Common myeloid progenitor, CD34-positive (primary cell): ENCODE measurements around the gene ATP1B1.

ENCODE experiments used
- CTCF ChIA-PET: fragments of 350-600 bp; sonication (Branson Sonifier 250); formaldehyde crosslinking; loops from one replicate; lab custom pipeline; 2021; ENCODE audit warnings: antibody characterized with exemption; lab: Charles Lee
- POLR2A ChIA-PET: fragments of 350-600 bp; sonication (Branson Sonifier 250); formaldehyde crosslinking; loops from one replicate; lab custom pipeline; 2021; ENCODE audit warnings: antibody characterized with exemption; lab: Charles Lee
- DNase-seq, 3 donors: peaks; one replicate each; pipeline versions ENCODE4 v3.0.0 to v3.0.0-alpha.2; 2013
- H3K27ac ChIP-seq, 2 experiments: 1 replicate in 1 of 2; 2 replicates in 1 of 2; pipeline ENCODE4 v1.7.0; 2013; ENCODE audit warnings: inconsistent platforms in 2 of 2, low read length in 2 of 2, mild to moderate bottlenecking in 2 of 2, low read depth in 1 of 2, moderate library complexity in 1 of 2; ENCODE audit not compliant: severe bottlenecking in 2 of 2, insufficient read depth in 1 of 2, poor library complexity in 1 of 2
- H3K27me3 ChIP-seq, 5 experiments: replicated peaks in 2 of 5; 1 replicate in 3 of 5; 2 replicates in 2 of 5; pipeline versions ENCODE4 v1.6.1 to v1.7.0; 2013; ENCODE audit warnings: low read length in 4 of 5, mild to moderate bottlenecking in 2 of 5, moderate library complexity in 2 of 5, inconsistent platforms in 1 of 5; ENCODE audit not compliant: insufficient read depth in 5 of 5, control insufficient read depth in 4 of 5
- H3K36me3 ChIP-seq, 4 experiments: 1 replicate in 2 of 4; 2 replicates in 2 of 4; pipeline versions ENCODE4 v1.6.1 to v1.7.0; 2013; ENCODE audit warnings: low read length in 3 of 4, control low read depth in 1 of 4, mild to moderate bottlenecking in 1 of 4; ENCODE audit not compliant: control insufficient read depth in 4 of 4, insufficient read depth in 4 of 4
- H3K4me1 ChIP-seq, 4 experiments: 1 replicate in 3 of 4; 2 replicates in 1 of 4; pipeline versions ENCODE4 v1.6.1 to v1.7.1; 2013; ENCODE audit warnings: low read length in 3 of 4, mild to moderate bottlenecking in 3 of 4, control low read depth in 1 of 4, inconsistent platforms in 1 of 4, moderate library complexity in 1 of 4; ENCODE audit not compliant: control insufficient read depth in 4 of 4, insufficient read depth in 4 of 4; ENCODE audit errors: control extremely low read depth in 1 of 4
- H3K4me3 ChIP-seq, 7 experiments: 1 replicate in 4 of 7; 2 replicates in 3 of 7; pipeline versions ENCODE4 v1.5.1 to v1.7.0; 2013; ENCODE audit warnings: mild to moderate bottlenecking in 7 of 7, low read length in 6 of 7, moderate library complexity in 6 of 7, inconsistent platforms in 2 of 7, low read depth in 2 of 7, control low read depth in 1 of 7; ENCODE audit not compliant: insufficient read depth in 4 of 7, control insufficient read depth in 1 of 7; ENCODE audit errors: extremely low read depth in 1 of 7
- H3K9me3 ChIP-seq, 5 experiments: 1 replicate in 4 of 5; 2 replicates in 1 of 5; pipeline versions ENCODE4 v1.6.1 to v1.7.1; 2013; ENCODE audit warnings: low read length in 4 of 5, mild to moderate bottlenecking in 2 of 5, inconsistent platforms in 1 of 5, low read depth in 1 of 5, moderate library complexity in 1 of 5; ENCODE audit not compliant: control insufficient read depth in 4 of 5, insufficient read depth in 2 of 5; ENCODE audit errors: control extremely low read depth in 1 of 5
- WGBS: methylation state at CpG from one replicate; pipeline ENCODE4 v1.1.5; 2013; ENCODE audit not compliant: insufficient coverage; 5-methylcytosine and 5-hydroxymethylcytosine counted together

The ATP1B1 gene

GRCh38 chr1:169151338-169151837, 44.9 kb downstream of the ATP1B1 start:
- DNase-seq, result no peak
- CTCF ChIA-PET, result no interaction called here
- Histone ChIP-seq H3K4me1 (peaks cover 0 to 4% (median under 1%) of the 10 kb centered on the region in 4 experiments), H3K36me3 (no peaks in the 10 kb centered on the region), H3K9me3 (no peaks in the 10 kb centered on the region), H3K4me3 (no peak overlapping the region), H3K27ac (no peak overlapping the region), H3K27me3 (no peaks in the 10 kb centered on the region)
- POLR2A ChIA-PET, result no interaction called here
- 100% methylated on average over 5 of the region's 5 CpGs for WGBS

GRCh38 chr1:169155675-169156074, 49.2 kb downstream of the ATP1B1 start:
- 88% methylated on average over 1 of the region's 1 CpG for WGBS
- Histone ChIP-seq H3K9me3 (no peaks in the 10 kb centered on the region), H3K4me3 (no peak overlapping the region), H3K4me1 (no peaks in the 10 kb centered on the region), H3K27me3 (no peaks in the 10 kb centered on the region), H3K27ac (no peak overlapping the region), H3K36me3 (peaks cover 0 to 2% (median 0%) of the 10 kb centered on the region in 4 experiments)
- POLR2A ChIA-PET, result no interaction called here
- DNase-seq, result no peak
- CTCF ChIA-PET, result no interaction called here

- ChIA-PET CTCF (no interaction called here), POLR2A (no interaction called here)
- no CpG with 5 or more reads among the region's 3 CpGs for WGBS
- Histone ChIP-seq H3K36me3 (peaks cover 0 to 2% (median 0%) of the 10 kb centered on the region in 4 experiments), H3K9me3 (no peaks in the 10 kb centered on the region), H3K4me3 (no peak overlapping the region), H3K4me1 (peaks cover 0 to 7% (median 0%) of the 10 kb centered on the region in 4 experiments), H3K27ac (no peak overlapping the region), H3K27me3 (no peaks in the 10 kb centered on the region)
- DNase-seq, result no peak
Measured at GRCh38 chr1:169156580-169156979, 50.1 kb downstream of the ATP1B1 start.

- ChIA-PET POLR2A (no interaction called here), CTCF (interaction anchor here (1.0 to 2.1 kb wide), 3 partner anchors 9 to 17 kb away, joined by 3 to 6 read pairs (median 3); no protein-coding TSS in a partner anchor)
- no CpG with 5 or more reads among the region's 3 CpGs for WGBS
- Histone ChIP-seq H3K4me1 (peaks cover 0 to 9% (median 0%) of the 10 kb centered on the region in 4 experiments), H3K27me3 (no peaks in the 10 kb centered on the region), H3K4me3 (no peak overlapping the region), H3K36me3 (peaks cover 0 to 2% (median under 1%) of the 10 kb centered on the region in 4 experiments), H3K9me3 (no peaks in the 10 kb centered on the region), H3K27ac (no peak overlapping the region)
- no peak for DNase-seq
Measured at GRCh38 chr1:169160845-169161495, 54.5 kb downstream of the ATP1B1 start.

GRCh38 chr1:169161496-169162194, 55.2 kb downstream of the ATP1B1 start:
- Histone ChIP-seq H3K27ac (no peak overlapping the region), H3K4me3 (no peak overlapping the region), H3K27me3 (no peaks in the 10 kb centered on the region), H3K4me1 (peaks cover 0 to 9% (median 0%) of the 10 kb centered on the region in 4 experiments), H3K36me3 (peaks cover 0 to 2% (median under 1%) of the 10 kb centered on the region in 4 experiments), H3K9me3 (no peaks in the 10 kb centered on the region)
- ChIA-PET POLR2A (no interaction called here), CTCF (interaction anchor here (1.0 to 2.1 kb wide), 2 partner anchors 8 to 13 kb away, joined by 3 to 6 read pairs; no protein-coding TSS in a partner anchor)
- peak in 2 of 3 donors; percentile 11 to 28 for DNase-seq
- WGBS, result 91% methylated on average over 4 of the region's 4 CpGs

GRCh38 chr1:169163059-169163458, 56.6 kb downstream of the ATP1B1 start:
- Histone ChIP-seq H3K4me1 (peaks cover 0 to 9% (median 0%) of the 10 kb centered on the region in 4 experiments), H3K9me3 (no peaks in the 10 kb centered on the region), H3K27me3 (no peaks in the 10 kb centered on the region), H3K4me3 (no peak overlapping the region), H3K36me3 (peaks cover 0 to 5% (median 1%) of the 10 kb centered on the region in 4 experiments), H3K27ac (no peak overlapping the region)
- ChIA-PET CTCF (no interaction called here), POLR2A (no interaction called here)
- peak in 1 of 3 donors; percentile 6 for DNase-seq
- WGBS, result no CpG with 5 or more reads among the region's 5 CpGs
